Measurements from ENCODE around the gene DPF3.

The DPF3 gene

GRCh38 chr14:72779679-72780078 is 114.2 kb downstream of the DPF3 start:
- H3K4me3 ChIP-seq (ENCODE audit: low read depth, low read length) = no peak overlapping the region
- no peak for TF ChIP-seq CTCF (IDR thresholded peaks at IDR 0.05; ENCODE audit: low read depth, low read length, missing control alignments)
- DNase-seq (ENCODE audit: low read depth) = no peak

GRCh38 chr14:72777636-72778035 is 116.3 kb downstream of the DPF3 start:
- no peak for TF ChIP-seq CTCF (IDR thresholded peaks at IDR 0.05; ENCODE audit: low read depth, low read length, missing control alignments)

GRCh38 chr14:72776701-72777261 is 117.1 kb downstream of the DPF3 start:
- H3K4me3 ChIP-seq (ENCODE audit: low read depth, low read length) = no peak overlapping the region
- TF ChIP-seq CTCF (IDR thresholded peaks at IDR 0.05; ENCODE audit: low read depth, low read length, missing control alignments) = no peak
- DNase-seq (ENCODE audit: low read depth) = no peak

More at GRCh38 chr14:72777636-72778035, 116.3 kb downstream of the DPF3 start:
- no peak overlapping the region for H3K4me3 ChIP-seq (ENCODE audit: low read depth, low read length)
- no peak for DNase-seq (ENCODE audit: low read depth)

GRCh38 chr14:72775923-72776554 is 117.9 kb downstream of the DPF3 start:
- no peak for DNase-seq (ENCODE audit: low read depth)
- no peak for TF ChIP-seq CTCF (IDR thresholded peaks at IDR 0.05; ENCODE audit: low read depth, low read length, missing control alignments)
- no peak overlapping the region for H3K4me3 ChIP-seq (ENCODE audit: low read depth, low read length)

- no peak overlapping the region for H3K4me3 ChIP-seq (ENCODE audit: low read depth, low read length)
- DNase-seq (ENCODE audit: low read depth) = no peak
- TF ChIP-seq CTCF (IDR thresholded peaks at IDR 0.05; ENCODE audit: low read depth, low read length, missing control alignments) = no peak
These were observed 118.8 kb downstream of the DPF3 start for GRCh38 chr14:72774894-72775620.

GRCh38 chr14:72774141-72774540 is 119.8 kb downstream of the DPF3 start:
- no peak for TF ChIP-seq CTCF (IDR thresholded peaks at IDR 0.05; ENCODE audit: low read depth, low read length, missing control alignments)
- H3K4me3 ChIP-seq (ENCODE audit: low read depth, low read length) = no peak overlapping the region
- no peak for DNase-seq (ENCODE audit: low read depth)

All from GM12864 (cell line).